ENCODE measurements around the gene NCOR2. TPM values are rescaled to one million over a fixed set of nuclear protein-coding genes. Genes with fewer than 3 reads are reported as not detected.
A peak's percentile ranks its signal among the peaks of the same experiment; 100 is the strongest.

Gene NCOR2
- total and polyA plus RNA-seq, 2 of the 4 experiments (the other 2 are of a cell fraction) = 12.9 to 40.8 TPM

GRCh38 chr12:124609041-124609989 is 41.9 kb upstream of the NCOR2 start:
- H2BK20ac ChIP-seq (ENCODE audit: low read depth, low read length) = no peak overlapping the region
- in situ Hi-C loops (cut with MboI; ENCODE audit: low sequenced_read_pairs) = no loop called here
- peak overlapping the region; percentile 57 for H2AK5ac ChIP-seq (ENCODE audit: low read depth, low read length)
- H3K23ac ChIP-seq (ENCODE audit: low read depth, low read length) = no peak overlapping the region
- H3K4ac ChIP-seq (ENCODE audit: low read depth, low read length) = no peak overlapping the region
- 0 out of 2 replicates have a peak, but pooled peaks cover 3% of the 10 kb centered on the region for H3K9me1 ChIP-seq (ENCODE audit: insufficient read depth, low read length)
- no peaks in the 10 kb centered on the region for H3K79me1 ChIP-seq (ENCODE audit: low read depth in 1 of 2, low read length in 2 of 2)
- no peak overlapping the region for H4K5ac ChIP-seq (ENCODE audit: low read depth, low read length)
- H3K9ac ChIP-seq (ENCODE audit: low read depth, low read length) = no peak overlapping the region
- dilution Hi-C loops (cut with HindIII; ENCODE audit: low sequenced_read_pairs, unreplicated experiment) = no loop called here
- WGBS, 2 experiments (ENCODE audit: extremely low coverage in 2 of 2, insufficient read length in 1 of 2) = 52% methylated on average over 5 of the region's 32 CpGs; no CpG with 5 or more reads in 1 of the 2 experiments
- no peak overlapping the region for H4K8ac ChIP-seq (ENCODE audit: low read depth in 2 of 2, low read length in 2 of 2)
- no peaks in the 10 kb centered on the region for H4K20me1 ChIP-seq (ENCODE audit: insufficient read depth, low read length)
- H3K9me3 ChIP-seq (ENCODE audit: control insufficient read depth, insufficient read depth, low read length) = peaks cover 13% of the 10 kb centered on the region
- peaks cover 12% of the 10 kb centered on the region for H3K27me3 ChIP-seq (ENCODE audit: control insufficient read depth, insufficient read depth, low read length)
- peak overlapping the region; percentile 32; the same call in 1 of the 2 replicates for H3K4me2 ChIP-seq (ENCODE audit: low read depth, low read length)
- H2AFZ ChIP-seq (replicated peaks; ENCODE audit: low read length, poor library complexity) = no peak overlapping the region
- H2AK9ac ChIP-seq (replicated peaks; ENCODE audit: low read depth, low read length, poor library complexity) = no peak overlapping the region
- no peak overlapping the region for H4K91ac ChIP-seq (ENCODE audit: insufficient read depth, low read depth, low read length)
- no peak overlapping the region; the same call in 2 of the 3 replicates for H2BK15ac ChIP-seq (ENCODE audit: low read depth, low read length)
- CTCF ChIA-PET = no interaction called here
- DNase-seq = peak; percentile 34
- no peak overlapping the region for H3K18ac ChIP-seq (ENCODE audit: low read depth, low read length)
- no peaks in the 10 kb centered on the region for H3K36me3 ChIP-seq (ENCODE audit: control insufficient read depth, insufficient read depth, low read length)
- H2BK120ac ChIP-seq (ENCODE audit: low read depth, low read length) = no peak overlapping the region
- no peak overlapping the region for H3K4me3 ChIP-seq (ENCODE audit: insufficient read depth, low read depth, low read length)
- ATAC-seq (ENCODE audit: low read depth) = no peak
- H2BK5ac ChIP-seq (ENCODE audit: low read depth, low read length, poor library complexity, severe bottlenecking) = no peak overlapping the region
- TF ChIP-seq ELK1 (IDR thresholded peaks at IDR 0.05; ENCODE audit: borderline replicate concordance, low read depth, low read length) = no peak
- no peak for TF ChIP-seq FOS (IDR thresholded peaks at IDR 0.05; ENCODE audit: low read depth, low read length)
- peak; percentile 17; the same call in 1 of the 2 replicates for TF ChIP-seq MAZ (IDR thresholded peaks at IDR 0.05; ENCODE audit: borderline replicate concordance, low read depth, low read length)
- TF ChIP-seq RCOR1 (IDR thresholded peaks at IDR 0.05; ENCODE audit: insufficient replicate concordance, low read length) = no peak
- no peak for TF ChIP-seq NFE2L2 (IDR thresholded peaks at IDR 0.05; ENCODE audit: low read depth, low read length)
- POLR2A ChIA-PET (ENCODE audit: unreplicated experiment) = no interaction called here
- no peak overlapping the region for H3K27ac ChIP-seq (ENCODE audit: insufficient read depth, low read length)
- H3K14ac ChIP-seq (replicated peaks; ENCODE audit: low read depth, low read length) = no peak overlapping the region
- intact Hi-C loops (cut with micrococcal nuclease) = no loop called here
- H3K4me1 ChIP-seq (ENCODE audit: control insufficient read depth, insufficient read depth, low read length) = peaks cover 2% of the 10 kb centered on the region; the same call in 1 of the 2 replicates
- H3K56ac ChIP-seq (ENCODE audit: extremely low read depth, insufficient read depth, low read length) = no peak overlapping the region
- no TSS peak for BruUV-seq (replicated peaks)

Measured in IMR-90 (cell line).